PC-3 (cell line): ENCODE data around the gene SLC4A5.

Experiments used
- EZH2 ChIP-seq: fragments of 300-600 bp; sonication (generic); IDR thresholded peaks from one replicate; pipeline ENCODE4 v1.6.1; 2017; ENCODE audit warnings: antibody characterized with exemption, mild to moderate bottlenecking, low read length; ENCODE audit not compliant: unreplicated experiment
- TF ChIP-seq, protein P1 (sequence below): fragments of 300-600 bp; sonication (generic); conservative IDR thresholded peaks from 2 replicates; pipeline ENCODE4 v1.5.1; 2017; ENCODE audit warnings: antibody characterized with exemption, low read depth, mild to moderate bottlenecking, low read length

DNA sequence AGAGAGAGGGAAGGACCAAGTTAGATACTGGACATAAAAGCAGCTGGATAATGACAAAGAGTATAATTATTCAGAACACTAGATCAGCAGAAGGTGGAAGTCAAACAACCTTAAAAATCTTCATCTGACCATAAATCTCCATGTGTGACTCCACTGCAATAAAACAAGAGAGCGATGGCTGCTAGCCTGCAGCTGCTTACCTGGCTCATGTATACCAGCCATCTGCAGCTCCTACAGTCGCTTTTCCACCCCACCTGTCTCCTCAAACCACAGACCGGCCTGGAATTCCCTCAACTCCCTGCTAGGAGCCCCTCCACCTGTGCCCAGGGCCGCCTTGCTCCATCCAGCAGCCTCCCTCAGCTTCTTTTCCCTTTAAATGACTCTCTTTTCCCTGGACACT, 64.5 kb downstream of the SLC4A5 start:
- TF ChIP-seq, protein P1, sequence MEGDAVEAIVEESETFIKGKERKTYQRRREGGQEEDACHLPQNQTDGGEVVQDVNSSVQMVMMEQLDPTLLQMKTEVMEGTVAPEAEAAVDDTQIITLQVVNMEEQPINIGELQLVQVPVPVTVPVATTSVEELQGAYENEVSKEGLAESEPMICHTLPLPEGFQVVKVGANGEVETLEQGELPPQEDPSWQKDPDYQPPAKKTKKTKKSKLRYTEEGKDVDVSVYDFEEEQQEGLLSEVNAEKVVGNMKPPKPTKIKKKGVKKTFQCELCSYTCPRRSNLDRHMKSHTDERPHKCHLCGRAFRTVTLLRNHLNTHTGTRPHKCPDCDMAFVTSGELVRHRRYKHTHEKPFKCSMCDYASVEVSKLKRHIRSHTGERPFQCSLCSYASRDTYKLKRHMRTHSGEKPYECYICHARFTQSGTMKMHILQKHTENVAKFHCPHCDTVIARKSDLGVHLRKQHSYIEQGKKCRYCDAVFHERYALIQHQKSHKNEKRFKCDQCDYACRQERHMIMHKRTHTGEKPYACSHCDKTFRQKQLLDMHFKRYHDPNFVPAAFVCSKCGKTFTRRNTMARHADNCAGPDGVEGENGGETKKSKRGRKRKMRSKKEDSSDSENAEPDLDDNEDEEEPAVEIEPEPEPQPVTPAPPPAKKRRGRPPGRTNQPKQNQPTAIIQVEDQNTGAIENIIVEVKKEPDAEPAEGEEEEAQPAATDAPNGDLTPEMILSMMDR = no peak
- TF ChIP-seq EZH2 = no peak
